ENCODE measurements around the gene OR4D1. TPM values are rescaled to one million over a fixed set of nuclear protein-coding genes. Genes with fewer than 3 reads are reported as not detected.

OR4D1 gene
- total and polyA plus RNA-seq, 2 of the 8 experiments (the other 6 are each of a cell fraction or from before 2014, with no cell fraction given) = 0.32 to 0.39 TPM

- Histone ChIP-seq H4K5ac (ENCODE audit: insufficient read length, low read depth, low read length) (no peak overlapping the region), H2BK20ac (ENCODE audit: low read length) (no peak overlapping the region), H2AK5ac (ENCODE audit: low read depth, low read length) (no peak overlapping the region), H3K4me3 (ENCODE audit: extremely low read depth in 1 of 4, insufficient read depth in 2 of 4, low read depth in 3 of 4, low read length in 4 of 4) (no peak overlapping the region), H3K23ac (ENCODE audit: insufficient read length) (no peak overlapping the region), H3K79me2 (ENCODE audit: control insufficient read depth in 1 of 2, insufficient read depth in 2 of 2, low read length in 2 of 2) (no peaks in the 10 kb centered on the region), H3K27ac (ENCODE audit: low read depth, low read length) (no peak overlapping the region), H2BK12ac (ENCODE audit: low read depth, low read length) (no peak overlapping the region), H2BK5ac (ENCODE audit: low read depth, low read length) (no peak overlapping the region), H3K14ac (ENCODE audit: insufficient read length) (no peak overlapping the region), H4K91ac (replicated peaks; ENCODE audit: insufficient read length, low read length) (no peak overlapping the region), H2BK120ac (replicated peaks; ENCODE audit: low read depth, low read length) (no peak overlapping the region), H3K9ac (replicated peaks in 1 of 4; ENCODE audit: extremely low read depth in 1 of 4, low read depth in 3 of 4, low read length in 3 of 4) (no peak overlapping the region), H3K4me2 (ENCODE audit: insufficient read depth in 1 of 2, low read depth in 2 of 2, low read length in 2 of 2) (no peak overlapping the region), H3K18ac (ENCODE audit: extremely low read depth, low read length) (no peak overlapping the region), H3K56ac (replicated peaks; ENCODE audit: insufficient read length, low read depth, low read length) (no peak overlapping the region), H4K8ac (ENCODE audit: extremely low read depth, insufficient read depth, low read length) (no peak overlapping the region), H3K79me1 (ENCODE audit: low read depth, low read length) (no peaks in the 10 kb centered on the region), H3K4me1 (replicated peaks in 1 of 4; ENCODE audit: control insufficient read depth in 3 of 4, insufficient read depth in 4 of 4, low read length in 3 of 4) (no peaks in the 10 kb centered on the region), H2BK15ac (ENCODE audit: low read length) (no peak overlapping the region), H3K9me3 (ENCODE audit: insufficient read depth in 2 of 2, low read depth in 1 of 2, low read length in 1 of 2) (no peaks in the 10 kb centered on the region), H3K23me2 (ENCODE audit: low read depth, low read length) (no peaks in the 10 kb centered on the region), H2AFZ (ENCODE audit: low read length) (no peak overlapping the region), H3K36me3 (ENCODE audit: control insufficient read depth in 2 of 4, insufficient read depth in 4 of 4, low read length in 3 of 4) (peaks cover 0 to 13% (median 6%) of the 10 kb centered on the region in 4 experiments; a peak in 5 of 8 replicates), H3K4ac (replicated peaks; ENCODE audit: insufficient read length, low read depth, low read length) (no peak overlapping the region), H4K20me1 (replicated peaks in 1 of 2; ENCODE audit: control insufficient read depth in 1 of 2, insufficient read depth in 2 of 2, low read length in 2 of 2) (no peaks in the 10 kb centered on the region), H3K27me3 (replicated peaks in 1 of 4; ENCODE audit: control insufficient read depth in 3 of 4, extremely low read depth in 1 of 4, insufficient read depth in 3 of 4, low read length in 3 of 4) (no peaks in the 10 kb centered on the region)
- ChIA-PET POLR2A (ENCODE audit: partially characterized antibody) (no interaction called here), CTCF (ENCODE audit: partially characterized antibody) (interaction anchor here (0.6 to 13.2 kb wide), 6 partner anchors 8 to 268 kb away, joined by 3 to 127 read pairs (median 4); no protein-coding TSS in a partner anchor)
- FAIRE-seq (no peak), DNase-seq (ENCODE audit: low read depth in 1 of 2, low spot score in 2 of 2) (no peak)
- WGBS, 2 experiments (ENCODE audit: extremely low coverage in 1 of 2, insufficient coverage in 1 of 2, insufficient read length in 1 of 2, insufficient replicate concordance in 2 of 2, low coverage in 1 of 2, low lambda C conversion rate in 2 of 2, missing lambda C conversion rate in 1 of 2) = 91% methylated on average over 5 of the region's 5 CpGs; no CpG with 5 or more reads in 1 of the 2 experiments
- no peak for TF ChIP-seq E2F6 (IDR thresholded peaks at IDR 0.05)
- no peak for TF ChIP-seq EZH2 (IDR thresholded peaks at IDR 0.05; ENCODE audit: low read depth, low read length, severe bottlenecking)
- no peak for TF ChIP-seq SP2 (IDR thresholded peaks at IDR 0.05; ENCODE audit: low read length)
- no peak for TF ChIP-seq MAX (IDR thresholded peaks at IDR 0.05)
- no peak for TF ChIP-seq SIX5 (IDR thresholded peaks at IDR 0.05; ENCODE audit: low read depth, low read length)
- no peak for TF ChIP-seq CBX8 (IDR thresholded peaks at IDR 0.05; ENCODE audit: borderline replicate concordance, low read depth, low read length)
- no peak for TF ChIP-seq JUND (IDR thresholded peaks at IDR 0.05; ENCODE audit: low read length)
- no peak for TF ChIP-seq EP300 (IDR thresholded peaks at IDR 0.05; ENCODE audit: borderline replicate concordance in 1 of 2, low read depth in 2 of 2, low read length in 2 of 2)
- no peak for TF ChIP-seq SAP30 (IDR thresholded peaks at IDR 0.05; ENCODE audit: insufficient read depth, insufficient replicate concordance, low read length)
- TF ChIP-seq RXRA (IDR thresholded peaks at IDR 0.05; ENCODE audit: insufficient read depth, low read depth, low read length) = no peak
- no peak for TF ChIP-seq CTBP2 (IDR thresholded peaks at IDR 0.05; ENCODE audit: borderline replicate concordance, insufficient read depth, insufficient read length, low read length)
- TF ChIP-seq BCL11A (IDR thresholded peaks at IDR 0.05; ENCODE audit: low read depth in 2 of 2, low read length in 2 of 2) = no peak
These were observed 60.2 kb downstream of the OR4D1 start for GRCh38 chr17:58208344-58208743.

Data from H1 (cell line).